ENCODE measurements around the gene SH3BGRL3. TPM values are rescaled to one million over a fixed set of nuclear protein-coding genes. Genes with fewer than 3 reads are reported as not detected.
"Not testable (repeated sequence)": the region's sequence is repeated elsewhere in the genome, so short reads cannot be mapped to it uniquely, and the experiment has no call there.

SH3BGRL3 gene
- total RNA-seq (100 to 1,000 TPM; 250 to 255 TPM), polyA plus RNA-seq (100 to 1,000 TPM; 805 to 925 (median 916) TPM), total RNA-seq (71.4 to 266 (median 179) reads per million in 6 experiments)

DNA sequence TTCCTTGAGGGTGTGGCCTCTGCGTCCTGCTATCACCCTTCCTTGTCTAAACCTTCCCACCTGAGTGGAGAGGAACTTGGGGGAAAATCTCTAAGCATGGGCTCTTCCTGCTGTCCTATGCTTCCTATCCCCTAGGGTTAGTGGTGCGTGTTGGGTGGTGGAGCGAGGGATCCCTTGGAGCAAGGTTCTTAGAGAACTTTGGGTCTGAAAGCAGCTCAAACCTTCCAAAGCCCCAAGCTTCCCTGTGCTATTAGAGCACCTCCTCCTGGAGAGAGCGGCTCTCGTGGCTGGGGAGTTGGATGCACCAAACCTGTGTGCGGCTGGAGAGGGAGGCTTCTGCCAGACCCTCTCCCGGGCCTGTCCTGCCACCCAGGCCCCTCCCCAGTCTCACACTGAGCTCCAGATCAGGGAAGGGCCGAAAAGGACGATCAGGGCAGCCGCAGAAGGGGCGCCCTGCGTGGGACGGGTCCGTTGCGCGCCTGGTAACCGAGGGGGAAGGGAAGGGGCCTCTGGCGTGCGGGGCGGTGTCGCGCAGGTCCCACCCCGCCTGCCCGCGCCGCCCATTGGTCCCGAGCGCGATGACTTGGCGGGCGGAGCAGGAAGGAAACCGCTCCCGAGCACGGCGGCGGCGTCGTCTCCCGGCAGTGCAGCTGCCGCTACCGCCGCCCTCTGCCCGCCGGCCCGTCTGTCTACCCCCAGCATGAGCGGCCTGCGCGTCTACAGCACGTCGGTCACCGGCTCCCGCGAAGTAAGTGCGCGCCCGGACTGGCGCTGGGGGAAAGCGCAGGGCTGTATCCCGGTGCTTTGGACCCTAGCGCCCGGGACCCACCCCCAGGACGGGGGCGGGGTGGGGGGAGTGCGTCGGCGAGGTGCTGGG, at the start of gene SH3BGRL3:
TSS of gene SH3BGRL3 (plus strand) at position 631 of the 877 bp plus-strand sequence. CDS start at position 701, 70 bp downstream.
- POLR2A ChIA-PET, result interaction anchor here (0.6 to 30.4 kb wide), 15 partner anchors 9 to 192 kb away, joined by 3 to 2161 read pairs (median 5); partner anchors contain the start of genes CD52, CEP85, DHDDS and UBXN11
- Mint-ChIP-seq H3K27me3 (no peaks in the 10 kb centered on the region), H3K4me3 (peak within 1 kb of the TSS; percentile 86 to 95 (median 93)), H3K9me3 (no peaks in the 10 kb centered on the region), H3K36me3 (peaks cover 0 to 28% (median 8%) of the 10 kb centered on the region in 3 donors), H3K27ac (peak within 1 kb of the TSS; percentile 93 to 100 (median 96)), H3K4me1 (peaks cover 46 to 89% (median 87%) of the 10 kb centered on the region in 4 donors)
- ATAC-seq (peak; percentile 66 to 70), DNase-seq (peak; percentile 73 to 89 (median 82))

- not testable (repeated sequence) for H3K27ac Mint-ChIP-seq, H3K9me3 Mint-ChIP-seq, H3K4me3 Mint-ChIP-seq, ATAC-seq, DNase-seq, H3K36me3 Mint-ChIP-seq
- POLR2A ChIA-PET, result interaction anchor here (1.3 kb wide), 1 partner anchor 92 kb away, joined by 5 read pairs; no protein-coding TSS in a partner anchor
- Mint-ChIP-seq H3K4me1 (peaks cover 12 to 26% (median 22%) of the 10 kb centered on the region in 4 donors), H3K27me3 (peaks cover 4 to 17% (median 10%) of the 10 kb centered on the region in 5 donors)
Observed at GRCh38 chr1:26230682-26231081, 49.2 kb upstream of the SH3BGRL3 start.

GRCh38 chr1:26233903-26234643, 45.8 kb upstream of the SH3BGRL3 start, which contains the start of gene CEP85:
TSS of gene CEP85 (plus strand) at chr1:26234200. CDS start at chr1:26239784, 5,584 bp downstream.
- Mint-ChIP-seq H3K4me1 (peaks cover 19 to 40% (median 35%) of the 10 kb centered on the region in 4 donors), H3K27ac (peak within 1 kb of the TSS; percentile 80 to 98 (median 96)), H3K4me3 (peak within 1 kb of the TSS; percentile 92 to 99 (median 98)), H3K27me3 (no peaks in the 10 kb centered on the region), H3K36me3 (no peaks in the 10 kb centered on the region), H3K9me3 (no peaks in the 10 kb centered on the region)
- POLR2A ChIA-PET, result interaction anchor here (0.7 to 2.4 kb wide), 18 partner anchors 30 to 458 kb away, joined by 3 to 26 read pairs (median 4); partner anchors contain the start of genes CD52, HMGN2, PDIK1L and SH3BGRL3
- DNase-seq, result peak; percentile 95 to 99 (median 98)
- ATAC-seq, result peak; percentile 89 to 92

- Mint-ChIP-seq H3K4me1 (peaks cover 20 to 40% (median 35%) of the 10 kb centered on the region in 4 donors), H3K36me3 (peaks cover 0 to 5% (median 0%) of the 10 kb centered on the region in 3 donors), H3K27me3 (no peaks in the 10 kb centered on the region), H3K9me3 (no peaks in the 10 kb centered on the region), H3K27ac (peak overlapping the region; percentile 80 to 98 (median 96)), H3K4me3 (peak overlapping the region; percentile 92 to 99 (median 98))
- peak in 2 of 10 donors; percentile 35 to 39 for DNase-seq
- POLR2A ChIA-PET, result interaction anchor here (0.5 to 2.4 kb wide), 17 partner anchors 33 to 693 kb away, joined by 3 to 26 read pairs (median 4); partner anchors contain the start of genes CD52, PDIK1L, SH3BGRL3 and ZNF593
- no peak for ATAC-seq
Observed at GRCh38 chr1:26234644-26235370, 45.1 kb upstream of the SH3BGRL3 start.

GRCh38 chr1:26237230-26237966, 42.5 kb upstream of the SH3BGRL3 start:
- Mint-ChIP-seq H3K27me3 (no peaks in the 10 kb centered on the region), H3K36me3 (peaks cover 0 to 26% (median 1%) of the 10 kb centered on the region in 3 donors), H3K9me3 (no peaks in the 10 kb centered on the region), H3K4me1 (peaks cover 20 to 40% (median 35%) of the 10 kb centered on the region in 4 donors), H3K27ac (no peak overlapping the region), H3K4me3 (no peak overlapping the region)
- DNase-seq (no peak), ATAC-seq (no peak)
- POLR2A ChIA-PET, result interaction anchor here (0.6 kb wide), 1 partner anchor 146 kb away, joined by 4 read pairs; no protein-coding TSS in a partner anchor

GRCh38 chr1:26239936-26240335, 40.0 kb upstream of the SH3BGRL3 start:
- Mint-ChIP-seq H3K4me1 (peaks cover 16 to 27% (median 25%) of the 10 kb centered on the region in 4 donors), H3K4me3 (no peak overlapping the region), H3K9me3 (no peaks in the 10 kb centered on the region), H3K36me3 (peaks cover 0 to 48% (median 7%) of the 10 kb centered on the region in 3 donors), H3K27ac (no peak overlapping the region), H3K27me3 (no peaks in the 10 kb centered on the region)
- ATAC-seq, result no peak
- POLR2A ChIA-PET, result no interaction called here
- DNase-seq, result no peak

- Mint-ChIP-seq H3K27me3 (no peaks in the 10 kb centered on the region), H3K36me3 (peaks cover 0 to 72% (median 10%) of the 10 kb centered on the region in 3 donors), H3K4me3 (no peak overlapping the region), H3K9me3 (no peaks in the 10 kb centered on the region), H3K4me1 (peaks cover 0 to 3% (median 2%) of the 10 kb centered on the region in 4 donors), H3K27ac (no peak overlapping the region)
- DNase-seq, result no peak
- ATAC-seq, result no peak
- POLR2A ChIA-PET, result no interaction called here
Observed at GRCh38 chr1:26252718-26253117, 27.2 kb upstream of the SH3BGRL3 start.

DNA sequence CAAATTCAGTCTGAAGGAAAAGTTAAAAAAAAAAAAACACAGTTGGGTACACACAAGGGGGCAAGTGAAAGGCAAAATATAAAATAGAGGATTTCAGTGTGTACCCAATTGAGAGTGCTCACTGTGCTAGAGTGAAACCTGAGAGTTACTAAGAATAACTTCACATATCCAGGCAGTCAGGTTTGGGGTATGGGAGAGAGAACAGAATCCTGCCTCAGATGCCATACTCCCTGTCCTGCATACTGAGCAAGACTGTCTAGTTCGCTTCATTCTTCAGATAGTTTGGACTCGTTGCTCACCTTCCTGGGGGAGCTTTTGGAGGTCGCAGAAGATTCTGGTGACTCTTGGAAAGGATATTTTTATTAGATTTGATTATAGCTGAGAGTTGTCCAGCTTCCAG, 25.5 kb upstream of the SH3BGRL3 start:
- H3K4me1 Mint-ChIP-seq, result peaks cover 0 to 3% (median 1%) of the 10 kb centered on the region in 4 donors
- DNase-seq (no peak), ATAC-seq (no peak)
- no peaks in the 10 kb centered on the region for H3K9me3 Mint-ChIP-seq
- H3K27me3 Mint-ChIP-seq, result no peaks in the 10 kb centered on the region
- H3K36me3 Mint-ChIP-seq, result peaks cover 3 to 77% (median 10%) of the 10 kb centered on the region in 3 donors
- H3K4me3 Mint-ChIP-seq, result no peak overlapping the region
- POLR2A ChIA-PET, result no interaction called here
- H3K27ac Mint-ChIP-seq, result peak overlapping the region in 2 of 10 donors; percentile 18 to 38

DNA sequence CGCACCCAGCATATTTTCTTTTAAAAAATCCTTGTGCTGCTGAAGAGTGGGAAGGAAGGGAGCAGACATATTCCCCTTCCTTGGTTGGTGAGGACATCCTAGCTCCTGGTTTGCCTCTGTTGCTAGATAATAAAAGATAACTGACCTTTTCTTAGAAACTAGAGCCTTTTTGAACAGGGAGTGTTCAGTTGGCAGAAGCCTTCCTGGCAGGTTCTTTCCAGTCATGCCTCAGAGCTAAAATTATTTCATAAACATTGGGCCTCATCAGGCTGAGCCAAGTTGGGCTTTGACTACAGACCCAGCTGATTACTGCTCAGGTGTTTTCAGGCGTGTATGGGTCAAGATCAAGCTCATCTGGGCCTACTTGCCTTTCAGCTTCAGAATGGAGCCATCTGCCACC, 22.7 kb upstream of the SH3BGRL3 start:
- H3K4me1 Mint-ChIP-seq, result peaks cover 0 to 3% (median under 1%) of the 10 kb centered on the region in 4 donors
- H3K9me3 Mint-ChIP-seq, result no peaks in the 10 kb centered on the region
- no peak for DNase-seq
- POLR2A ChIA-PET, result no interaction called here
- ATAC-seq, result no peak
- peaks cover 6 to 85% (median 11%) of the 10 kb centered on the region in 3 donors for H3K36me3 Mint-ChIP-seq
- no peak overlapping the region for H3K4me3 Mint-ChIP-seq
- peak overlapping the region in 1 of 10 donors; percentile 28 for H3K27ac Mint-ChIP-seq
- H3K27me3 Mint-ChIP-seq, result no peaks in the 10 kb centered on the region

DNA sequence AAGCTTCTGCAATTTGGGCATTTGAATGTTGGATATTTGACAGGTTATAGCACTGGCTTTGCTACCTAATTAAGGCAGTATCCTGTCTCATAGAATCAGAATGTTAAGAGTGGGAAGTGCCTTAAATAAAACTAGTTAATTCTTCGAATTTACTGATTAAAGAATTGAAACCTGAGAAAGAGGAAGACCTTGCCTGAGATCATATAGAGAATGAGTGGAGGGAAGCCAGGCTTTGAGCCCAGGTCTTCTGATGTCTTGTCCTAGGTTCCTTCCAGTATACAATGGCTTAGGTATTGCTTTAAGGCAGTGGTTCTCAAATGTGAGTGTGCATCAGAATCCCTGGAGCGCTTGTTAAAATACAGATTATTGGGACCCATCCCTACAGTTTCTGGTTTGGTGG, 20.9 kb upstream of the SH3BGRL3 start:
- Mint-ChIP-seq H3K4me3 (no peak overlapping the region), H3K4me1 (peaks cover 0 to 3% (median under 1%) of the 10 kb centered on the region in 4 donors), H3K9me3 (no peaks in the 10 kb centered on the region), H3K27me3 (no peaks in the 10 kb centered on the region), H3K36me3 (peaks cover 6 to 92% (median 17%) of the 10 kb centered on the region in 3 donors), H3K27ac (no peak overlapping the region)
- ATAC-seq (no peak), DNase-seq (no peak)
- POLR2A ChIA-PET, result interaction anchor here (0.6 kb wide), 1 partner anchor 1847 kb away, joined by 3 read pairs; no protein-coding TSS in a partner anchor

GRCh38 chr1:26259578-26259977, 20.3 kb upstream of the SH3BGRL3 start:
- H3K9me3 Mint-ChIP-seq, result no peaks in the 10 kb centered on the region
- no peak for DNase-seq
- no peak overlapping the region for H3K27ac Mint-ChIP-seq
- peaks cover 6 to 95% (median 17%) of the 10 kb centered on the region in 3 donors for H3K36me3 Mint-ChIP-seq
- H3K27me3 Mint-ChIP-seq, result no peaks in the 10 kb centered on the region
- H3K4me3 Mint-ChIP-seq, result no peak overlapping the region
- H3K4me1 Mint-ChIP-seq, result no peaks in the 10 kb centered on the region
- POLR2A ChIA-PET, result no interaction called here
- no peak for ATAC-seq

Measured in naive thymus-derived CD8-positive, alpha-beta T cell (primary cell).